Head of caudate nucleus (tissue), 42 donors: ENCODE data around the gene CASQ2.

Experiments used
- DNase-seq, 42 donors: peaks; one replicate each; pipeline versions ENCODE4 v3.0.0 to v3.0.0-alpha.2; 2020 to 2021; ENCODE audit warnings: mixed read lengths in 7 of 42
- intact Hi-C: fragments of 100-400 bp; cut with DNase I; formaldehyde crosslinking; loops from one replicate; pipeline ENCODE4 v1.15.0; 2022

CASQ2 gene

DNA sequence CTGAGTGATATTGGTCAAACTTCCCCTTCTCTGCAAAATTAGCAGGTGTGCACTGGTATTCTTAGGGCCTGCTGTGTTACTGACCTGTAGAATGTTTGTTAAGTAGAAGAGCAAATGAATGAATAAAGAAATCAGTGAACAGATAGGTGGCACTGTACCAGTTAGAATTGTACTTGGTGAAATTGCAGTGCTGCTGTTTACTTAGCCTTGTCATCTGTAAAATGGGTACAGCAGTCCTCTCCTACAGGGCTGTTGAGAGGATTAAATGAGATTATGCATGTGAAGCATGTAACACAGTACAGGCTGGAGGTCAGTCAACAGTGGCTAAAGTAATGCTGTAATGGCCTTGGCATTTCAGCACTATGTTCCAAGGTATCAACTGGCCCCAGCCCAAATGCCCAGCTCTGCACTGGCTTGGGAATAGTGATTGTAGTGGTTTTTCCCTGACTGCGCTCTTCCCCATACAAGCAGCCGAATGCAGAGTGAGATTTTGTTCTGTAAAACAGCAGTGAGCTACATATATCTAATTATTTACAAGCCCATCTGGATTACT lies 116.2 kb downstream of the CASQ2 start:
- no peak for DNase-seq
- intact Hi-C loops: no loop called here

DNA sequence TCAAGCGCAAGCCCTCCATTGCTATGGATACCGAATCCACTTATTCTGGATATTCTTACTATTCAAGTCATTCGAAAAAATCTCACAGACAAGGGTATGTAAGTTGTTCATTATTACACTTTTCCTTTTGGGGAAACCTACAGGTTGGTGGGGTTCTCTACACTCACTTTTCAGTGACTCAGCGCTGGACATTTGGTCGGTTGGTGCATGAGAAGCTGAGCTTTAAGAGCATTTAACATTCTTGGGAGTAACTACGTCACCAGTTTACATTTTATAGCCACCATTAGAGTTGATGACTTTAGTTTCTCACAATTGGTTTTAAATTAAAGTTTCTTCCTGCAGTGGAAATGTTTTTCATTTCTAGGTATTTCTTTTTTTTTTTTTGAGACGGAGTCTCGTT lies 117.1 kb downstream of the CASQ2 start:
- DNase-seq: no peak

DNA sequence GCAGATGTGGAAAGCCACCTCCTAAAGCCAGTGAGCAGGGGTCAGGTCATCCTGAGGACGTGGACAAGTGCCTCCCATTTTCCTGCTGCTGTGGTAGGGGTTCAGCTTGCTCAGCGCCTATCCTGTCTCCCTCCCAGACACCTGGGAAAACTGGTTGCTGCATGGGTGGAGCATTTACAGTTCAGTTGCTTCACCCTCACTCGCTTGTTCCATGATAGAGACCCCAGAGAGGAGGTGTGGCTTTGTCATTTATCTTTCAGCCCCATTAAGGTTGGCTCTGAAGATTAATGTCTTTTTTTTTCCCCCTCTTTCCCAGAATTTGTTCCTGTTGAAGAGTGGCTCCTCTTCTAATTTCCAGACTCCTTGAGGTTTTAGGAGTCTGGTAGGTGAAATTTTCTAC lies 117.6 kb downstream of the CASQ2 start:
- no peak for DNase-seq
- intact Hi-C loops: no loop called here

More for the DNA sequence above, 117.1 kb downstream of the CASQ2 start:
- intact Hi-C loops: no loop called here
